ENCODE results near the gene MPHOSPH10. TPM values are rescaled to one million over a fixed set of nuclear protein-coding genes. Genes with fewer than 3 reads are reported as not detected.
A peak's percentile ranks its signal among the peaks of the same experiment; 100 is the strongest.

Gene MPHOSPH10
- total and polyA plus RNA-seq, 2 of the 13 experiments (the other 11 are each of a cell fraction or from before 2014, with no cell fraction given) = 37.8 to 137 TPM

GRCh38 chr2:71154798-71155197 lies 24.4 kb downstream of the MPHOSPH10 start (continued):
- TF ChIP-seq KIAA2018 (CRISPR knock-in tag; IDR thresholded peaks at IDR 0.05; ENCODE audit: borderline replicate concordance) = 0 out of 2 replicates have a peak, but pooled peaks have one; percentile 31
- TF ChIP-seq ZNF687 (CRISPR knock-in tag; IDR thresholded peaks at IDR 0.05) = peak; percentile 48
- TF ChIP-seq GABPB1 (CRISPR knock-in tag; IDR thresholded peaks at IDR 0.05) = 0 out of 2 replicates have a peak, but pooled peaks have one; percentile 22
- TF ChIP-seq ZNF878 (CRISPR knock-in tag; IDR thresholded peaks at IDR 0.05) = no peak
- TF ChIP-seq RAD21 (CRISPR knock-in tag; IDR thresholded peaks at IDR 0.05) = peak; percentile 76
- TF ChIP-seq, protein P1, sequence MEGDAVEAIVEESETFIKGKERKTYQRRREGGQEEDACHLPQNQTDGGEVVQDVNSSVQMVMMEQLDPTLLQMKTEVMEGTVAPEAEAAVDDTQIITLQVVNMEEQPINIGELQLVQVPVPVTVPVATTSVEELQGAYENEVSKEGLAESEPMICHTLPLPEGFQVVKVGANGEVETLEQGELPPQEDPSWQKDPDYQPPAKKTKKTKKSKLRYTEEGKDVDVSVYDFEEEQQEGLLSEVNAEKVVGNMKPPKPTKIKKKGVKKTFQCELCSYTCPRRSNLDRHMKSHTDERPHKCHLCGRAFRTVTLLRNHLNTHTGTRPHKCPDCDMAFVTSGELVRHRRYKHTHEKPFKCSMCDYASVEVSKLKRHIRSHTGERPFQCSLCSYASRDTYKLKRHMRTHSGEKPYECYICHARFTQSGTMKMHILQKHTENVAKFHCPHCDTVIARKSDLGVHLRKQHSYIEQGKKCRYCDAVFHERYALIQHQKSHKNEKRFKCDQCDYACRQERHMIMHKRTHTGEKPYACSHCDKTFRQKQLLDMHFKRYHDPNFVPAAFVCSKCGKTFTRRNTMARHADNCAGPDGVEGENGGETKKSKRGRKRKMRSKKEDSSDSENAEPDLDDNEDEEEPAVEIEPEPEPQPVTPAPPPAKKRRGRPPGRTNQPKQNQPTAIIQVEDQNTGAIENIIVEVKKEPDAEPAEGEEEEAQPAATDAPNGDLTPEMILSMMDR (CRISPR knock-in tag; IDR thresholded peaks at IDR 0.05) = peak; percentile 92
- TF ChIP-seq NR3C1 (CRISPR knock-in tag; IDR thresholded peaks at IDR 0.05) = no peak
- TF ChIP-seq NFIC (IDR thresholded peaks at IDR 0.05; ENCODE audit: low read length) = no peak
- peak; percentile 67; the same call in 1 of the 2 replicates for TF ChIP-seq ZNF644 (CRISPR knock-in tag; IDR thresholded peaks at IDR 0.05; ENCODE audit: low read depth)
- peak; percentile 74 for TF ChIP-seq XRCC5 (optimal IDR thresholded peaks at IDR 0.05; ENCODE audit: low read length)
- TF ChIP-seq TSC22D2 (CRISPR knock-in tag; IDR thresholded peaks at IDR 0.05; ENCODE audit: borderline replicate concordance) = no peak
- TF ChIP-seq ZNF253 (CRISPR knock-in tag; IDR thresholded peaks at IDR 0.05; ENCODE audit: borderline replicate concordance) = no peak
- peak; percentile 91 for TF ChIP-seq STAG1 (CRISPR knock-in tag; IDR thresholded peaks at IDR 0.05)
- TF ChIP-seq ZFX (CRISPR knock-in tag; IDR thresholded peaks at IDR 0.05; ENCODE audit: low read depth) = peak; percentile 60; the same call in 1 of the 2 replicates
- TF ChIP-seq SAP130 (CRISPR knock-in tag; IDR thresholded peaks at IDR 0.05; ENCODE audit: low read depth) = 0 out of 2 replicates have a peak, but pooled peaks have one; percentile 25
- peak; percentile 79; the same call in 1 of the 2 replicates for TF ChIP-seq SMAD1 (CRISPR knock-in tag; IDR thresholded peaks at IDR 0.05; ENCODE audit: borderline replicate concordance, low read depth)
- TF ChIP-seq GATAD1 (CRISPR knock-in tag; IDR thresholded peaks at IDR 0.05) = 0 out of 2 replicates have a peak, but pooled peaks have one; percentile 27
